MCF 10A (cell line): ENCODE results near the gene HEPACAM. TPM values are rescaled to one million over a fixed set of nuclear protein-coding genes. Genes with fewer than 3 reads are reported as not detected.

Experiments used
- BruUV-seq: library from RNA; stranded (reverse); fragments of 400-500 nt; replicated peaks from 2 replicates; lab custom pipeline; 2021; lab: Mats Ljungman, UMichigan
- CTCF ChIA-PET: fragments of 300-600 bp; sonication (Branson Sonifier 250); formaldehyde crosslinking; extraction: SDS; loops from one replicate; lab custom pipeline; 2021; ENCODE audit warnings: antibody characterized with exemption, inconsistent platforms; lab: Yijun Ruan, JAX
- POLR2A ChIA-PET: fragments of 300-600, 350-650 bp; sonication (Branson Sonifier 250); formaldehyde crosslinking; extraction: SDS; loops from one replicate; lab custom pipeline; 2020; ENCODE audit warnings: antibody characterized with exemption, inconsistent platforms; lab: Yijun Ruan, JAX
- DNase-seq: peaks from one replicate; pipeline ENCODE4 v3.0.0-alpha.2; 2018; ENCODE audit not compliant: unreplicated experiment
- H3K27ac Mint-ChIP-seq: one replicate; pipeline ENCODE4 v1.8.0; 2022; ENCODE audit warnings: mild to moderate bottlenecking, low read depth, mixed read lengths; ENCODE audit not compliant: unreplicated experiment
- H3K27me3 Mint-ChIP-seq: one replicate; pipeline ENCODE4 v1.8.0; 2022; ENCODE audit warnings: mixed read lengths; ENCODE audit not compliant: insufficient read depth, unreplicated experiment
- H3K36me3 Mint-ChIP-seq: one replicate; pipeline ENCODE4 v1.8.0; 2022; ENCODE audit warnings: mild to moderate bottlenecking, moderate library complexity, mixed read lengths; ENCODE audit not compliant: insufficient read depth, unreplicated experiment
- H3K4me1 Mint-ChIP-seq: one replicate; pipeline ENCODE4 v1.8.0; 2022; ENCODE audit warnings: mixed read lengths; ENCODE audit not compliant: insufficient read depth, unreplicated experiment
- H3K4me3 Mint-ChIP-seq: one replicate; pipeline ENCODE4 v1.8.0; 2022; ENCODE audit warnings: mild to moderate bottlenecking, moderate library complexity, mixed read lengths; ENCODE audit not compliant: unreplicated experiment
- H3K9me3 Mint-ChIP-seq: one replicate; pipeline ENCODE4 v1.8.0; 2022; ENCODE audit warnings: mixed read lengths; ENCODE audit not compliant: unreplicated experiment
- intact Hi-C: fragments of 100-400 bp; cut with micrococcal nuclease; formaldehyde crosslinking; loops from 2 replicates; pipeline ENCODE4 v1.14.1; 2022
- total RNA-seq: library from RNA; stranded (reverse); gene quantifications from 2 replicates; pipeline ENCODE4 v1.2.3, GENCODE V29; 2022
- TF ChIP-seq, protein P1 (sequence below): fragments of 200-600 bp; IDR thresholded peaks from one replicate; pipeline ENCODE4 v1.8.0; 2022; ENCODE audit warnings: antibody characterized with exemption, mild to moderate bottlenecking; ENCODE audit not compliant: unreplicated experiment

HEPACAM gene
- total RNA-seq, 1 experiment from 2014 or later: not detected

DNA sequence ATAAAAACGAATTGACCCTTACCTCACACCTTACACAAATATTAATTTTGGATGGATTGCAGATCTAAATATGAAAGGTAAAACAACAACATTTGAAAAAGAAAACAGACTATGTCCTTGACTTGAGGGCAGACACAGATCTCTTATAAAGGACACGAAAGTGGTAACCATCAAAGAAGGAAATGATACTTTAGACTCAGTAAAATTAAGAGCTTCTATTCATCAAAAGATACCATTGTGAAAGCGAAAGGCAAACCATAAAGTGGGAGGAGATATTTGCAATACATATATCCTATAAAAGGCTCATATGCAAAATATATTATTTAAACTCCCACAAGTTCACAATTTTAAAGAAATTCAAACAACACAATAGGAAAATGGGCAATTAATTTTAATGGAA, 5.0 kb downstream of the HEPACAM start:
- H3K36me3 Mint-ChIP-seq: no peaks in the 10 kb centered on the region
- no peaks in the 10 kb centered on the region for H3K9me3 Mint-ChIP-seq
- TF ChIP-seq, protein P1, sequence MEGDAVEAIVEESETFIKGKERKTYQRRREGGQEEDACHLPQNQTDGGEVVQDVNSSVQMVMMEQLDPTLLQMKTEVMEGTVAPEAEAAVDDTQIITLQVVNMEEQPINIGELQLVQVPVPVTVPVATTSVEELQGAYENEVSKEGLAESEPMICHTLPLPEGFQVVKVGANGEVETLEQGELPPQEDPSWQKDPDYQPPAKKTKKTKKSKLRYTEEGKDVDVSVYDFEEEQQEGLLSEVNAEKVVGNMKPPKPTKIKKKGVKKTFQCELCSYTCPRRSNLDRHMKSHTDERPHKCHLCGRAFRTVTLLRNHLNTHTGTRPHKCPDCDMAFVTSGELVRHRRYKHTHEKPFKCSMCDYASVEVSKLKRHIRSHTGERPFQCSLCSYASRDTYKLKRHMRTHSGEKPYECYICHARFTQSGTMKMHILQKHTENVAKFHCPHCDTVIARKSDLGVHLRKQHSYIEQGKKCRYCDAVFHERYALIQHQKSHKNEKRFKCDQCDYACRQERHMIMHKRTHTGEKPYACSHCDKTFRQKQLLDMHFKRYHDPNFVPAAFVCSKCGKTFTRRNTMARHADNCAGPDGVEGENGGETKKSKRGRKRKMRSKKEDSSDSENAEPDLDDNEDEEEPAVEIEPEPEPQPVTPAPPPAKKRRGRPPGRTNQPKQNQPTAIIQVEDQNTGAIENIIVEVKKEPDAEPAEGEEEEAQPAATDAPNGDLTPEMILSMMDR: no peak
- POLR2A ChIA-PET: interaction anchor here (0.8 kb wide), 1 partner anchor 15 kb away, joined by 3 read pairs; no protein-coding TSS in a partner anchor
- no peak overlapping the region for H3K27ac Mint-ChIP-seq
- no peaks in the 10 kb centered on the region for H3K4me1 Mint-ChIP-seq
- DNase-seq: no peak
- H3K4me3 Mint-ChIP-seq: no peak overlapping the region
- intact Hi-C loops: no loop called here
- CTCF ChIA-PET: no interaction called here
- no peaks in the 10 kb centered on the region for H3K27me3 Mint-ChIP-seq
- BruUV-seq: no TSS peak

DNA sequence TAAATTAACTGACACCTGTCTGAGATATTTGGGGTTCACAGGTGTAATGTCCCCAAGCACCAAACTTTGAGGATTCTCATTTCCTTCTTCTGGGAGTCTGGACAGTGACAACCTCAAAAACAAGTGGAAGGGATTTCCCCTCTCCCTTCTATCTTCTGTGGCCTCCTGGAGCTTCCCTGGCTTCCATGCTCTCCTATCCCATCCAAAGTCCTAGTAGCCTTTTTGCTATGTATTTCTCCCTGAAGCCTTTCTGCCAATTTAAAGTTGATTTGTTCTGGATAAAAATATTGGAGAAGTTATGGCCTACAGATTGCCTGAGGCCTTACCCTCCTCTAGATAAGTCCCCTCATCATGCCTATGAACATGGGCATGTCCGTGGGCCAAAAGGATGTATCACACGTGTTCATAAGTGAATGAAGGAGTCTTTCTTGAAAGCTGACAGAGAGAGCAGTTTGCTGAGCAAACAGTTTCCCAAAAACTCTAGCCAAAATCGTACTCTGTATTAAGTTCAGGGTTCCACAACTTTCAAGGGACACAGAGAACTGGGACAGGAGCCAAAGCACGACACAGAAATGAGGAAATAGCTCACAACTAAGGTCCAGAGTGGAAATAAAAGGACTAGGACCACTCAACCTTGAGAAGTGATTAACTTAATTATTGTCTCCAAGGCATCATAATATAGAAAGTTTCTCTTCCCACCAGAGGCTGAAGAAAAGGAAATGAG, 6.7 kb downstream of the HEPACAM start:
- CTCF ChIA-PET: interaction anchor here (1.0 kb wide), 1 partner anchor 40 kb away, joined by 3 read pairs; no protein-coding TSS in a partner anchor
- intact Hi-C loops: no loop called here
- POLR2A ChIA-PET: no interaction called here
- Mint-ChIP-seq H3K27ac (no peak overlapping the region), H3K9me3 (no peaks in the 10 kb centered on the region), H3K27me3 (no peaks in the 10 kb centered on the region), H3K36me3 (no peaks in the 10 kb centered on the region), H3K4me3 (no peak overlapping the region), H3K4me1 (no peaks in the 10 kb centered on the region)
- TF ChIP-seq, protein P1: no peak
- DNase-seq: no peak
- BruUV-seq: no TSS peak

DNA sequence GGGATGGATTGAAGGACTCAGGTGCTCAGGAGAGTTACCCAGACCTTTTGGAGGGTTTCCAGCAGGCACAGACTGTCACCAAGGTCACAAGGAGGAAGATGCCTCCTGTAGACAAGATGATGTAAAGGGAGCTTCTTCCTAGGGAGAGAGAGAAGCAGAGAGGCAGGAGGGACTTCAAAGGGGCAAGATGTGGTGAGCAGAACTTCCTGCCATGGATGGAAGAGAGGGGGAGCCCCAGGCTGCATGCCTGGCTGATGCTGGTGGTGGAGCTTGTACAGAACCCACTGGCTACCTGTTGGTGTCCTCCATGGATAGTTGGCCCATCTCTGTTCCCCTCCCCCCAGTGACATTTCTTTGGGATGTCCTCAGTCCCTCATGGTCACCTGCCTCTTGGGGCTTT, 12.6 kb downstream of the HEPACAM start:
- no peak for DNase-seq
- no TSS peak for BruUV-seq
- CTCF ChIA-PET: no interaction called here
- POLR2A ChIA-PET: no interaction called here
- TF ChIP-seq, protein P1: no peak
- Mint-ChIP-seq H3K9me3 (no peaks in the 10 kb centered on the region), H3K4me1 (no peaks in the 10 kb centered on the region), H3K36me3 (no peaks in the 10 kb centered on the region), H3K4me3 (no peak overlapping the region), H3K27me3 (no peaks in the 10 kb centered on the region), H3K27ac (no peak overlapping the region)
- intact Hi-C loops: no loop called here

DNA sequence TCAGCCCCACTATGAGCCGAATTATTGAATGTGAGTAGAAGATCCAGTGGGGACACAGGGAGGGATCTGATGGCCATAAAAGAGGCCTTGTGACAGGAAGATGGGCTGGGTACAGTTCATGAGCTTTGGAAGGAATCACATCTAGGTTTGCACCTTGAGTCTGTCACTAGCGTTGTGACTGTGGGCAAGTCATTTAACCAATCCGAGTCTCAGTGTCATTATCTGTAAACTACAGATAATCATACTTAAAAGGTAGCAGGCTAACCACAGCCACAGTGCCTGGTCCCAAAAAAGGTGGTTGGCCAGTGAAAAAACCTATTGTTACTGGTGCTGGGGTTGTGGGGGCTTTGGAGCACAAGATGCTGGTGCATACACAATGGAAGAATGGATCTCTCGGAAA, 13.0 kb downstream of the HEPACAM start:
- no peak for DNase-seq
- no peaks in the 10 kb centered on the region for H3K36me3 Mint-ChIP-seq
- no peak overlapping the region for H3K27ac Mint-ChIP-seq
- H3K27me3 Mint-ChIP-seq: no peaks in the 10 kb centered on the region
- CTCF ChIA-PET: no interaction called here
- POLR2A ChIA-PET: interaction anchor here (0.6 kb wide), 1 partner anchor 658 kb away, joined by 3 read pairs; no protein-coding TSS in a partner anchor
- no peaks in the 10 kb centered on the region for H3K9me3 Mint-ChIP-seq
- no peaks in the 10 kb centered on the region for H3K4me1 Mint-ChIP-seq
- BruUV-seq: no TSS peak
- intact Hi-C loops: no loop called here
- H3K4me3 Mint-ChIP-seq: no peak overlapping the region
- TF ChIP-seq, protein P1: no peak
